AG10803 (cell line): Measurements from ENCODE around the gene LRRC23.

Experiments
- DNase-seq: peaks from one replicate; pipeline ENCODE4 v3.0.0; 2010; ENCODE audit warnings: low read depth
- H3K4me3 ChIP-seq: 2 replicates; pipeline ENCODE4 v1.5.1; 2011; ENCODE audit warnings: mild to moderate bottlenecking, low read length, control low read depth
- TF ChIP-seq, protein P1 (sequence below): conservative IDR thresholded peaks from 2 replicates; pipeline ENCODE4 v1.5.1; 2011; ENCODE audit warnings: mild to moderate bottlenecking, low read length, control low read depth, inconsistent platforms

LRRC23 gene

DNA sequence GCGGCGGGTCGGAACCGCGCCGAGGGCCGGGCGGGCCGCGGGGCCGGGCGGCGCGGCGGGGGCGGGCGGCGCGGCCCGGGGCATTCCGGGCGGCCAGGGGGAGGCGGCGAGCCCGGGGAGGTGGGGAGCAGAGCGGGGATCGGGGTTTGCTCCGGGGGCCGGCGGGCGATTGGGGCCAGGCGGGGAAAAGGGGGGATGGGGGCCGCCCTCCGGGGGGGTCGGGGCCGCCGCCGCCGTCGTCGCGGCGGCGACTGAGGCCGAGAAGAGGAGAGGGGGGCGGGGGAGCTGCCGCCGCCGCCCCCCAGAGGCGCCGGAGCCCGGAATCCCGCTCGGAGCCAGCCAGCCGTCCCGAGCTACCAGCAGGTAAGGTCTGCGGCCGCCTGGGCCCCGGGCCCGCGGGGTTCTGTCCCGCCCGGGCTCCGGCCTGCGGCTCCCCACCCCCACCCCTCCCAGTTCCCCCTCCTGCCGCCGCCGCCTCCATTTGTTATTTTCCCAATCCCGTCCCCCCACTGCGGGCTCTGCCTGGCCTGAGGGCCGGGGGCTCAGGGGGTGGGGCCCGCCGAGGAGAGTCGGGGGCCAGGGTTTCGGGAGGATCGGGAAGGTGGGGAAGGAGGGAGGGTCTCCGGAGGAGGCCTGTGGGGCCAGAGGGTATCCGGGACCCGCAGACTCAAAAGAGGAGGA is 23.5 kb downstream of the LRRC23 start:
- peak overlapping the region; percentile 85 for H3K4me3 ChIP-seq
- TF ChIP-seq, protein P1, sequence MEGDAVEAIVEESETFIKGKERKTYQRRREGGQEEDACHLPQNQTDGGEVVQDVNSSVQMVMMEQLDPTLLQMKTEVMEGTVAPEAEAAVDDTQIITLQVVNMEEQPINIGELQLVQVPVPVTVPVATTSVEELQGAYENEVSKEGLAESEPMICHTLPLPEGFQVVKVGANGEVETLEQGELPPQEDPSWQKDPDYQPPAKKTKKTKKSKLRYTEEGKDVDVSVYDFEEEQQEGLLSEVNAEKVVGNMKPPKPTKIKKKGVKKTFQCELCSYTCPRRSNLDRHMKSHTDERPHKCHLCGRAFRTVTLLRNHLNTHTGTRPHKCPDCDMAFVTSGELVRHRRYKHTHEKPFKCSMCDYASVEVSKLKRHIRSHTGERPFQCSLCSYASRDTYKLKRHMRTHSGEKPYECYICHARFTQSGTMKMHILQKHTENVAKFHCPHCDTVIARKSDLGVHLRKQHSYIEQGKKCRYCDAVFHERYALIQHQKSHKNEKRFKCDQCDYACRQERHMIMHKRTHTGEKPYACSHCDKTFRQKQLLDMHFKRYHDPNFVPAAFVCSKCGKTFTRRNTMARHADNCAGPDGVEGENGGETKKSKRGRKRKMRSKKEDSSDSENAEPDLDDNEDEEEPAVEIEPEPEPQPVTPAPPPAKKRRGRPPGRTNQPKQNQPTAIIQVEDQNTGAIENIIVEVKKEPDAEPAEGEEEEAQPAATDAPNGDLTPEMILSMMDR = no peak
- no peak for DNase-seq

DNA sequence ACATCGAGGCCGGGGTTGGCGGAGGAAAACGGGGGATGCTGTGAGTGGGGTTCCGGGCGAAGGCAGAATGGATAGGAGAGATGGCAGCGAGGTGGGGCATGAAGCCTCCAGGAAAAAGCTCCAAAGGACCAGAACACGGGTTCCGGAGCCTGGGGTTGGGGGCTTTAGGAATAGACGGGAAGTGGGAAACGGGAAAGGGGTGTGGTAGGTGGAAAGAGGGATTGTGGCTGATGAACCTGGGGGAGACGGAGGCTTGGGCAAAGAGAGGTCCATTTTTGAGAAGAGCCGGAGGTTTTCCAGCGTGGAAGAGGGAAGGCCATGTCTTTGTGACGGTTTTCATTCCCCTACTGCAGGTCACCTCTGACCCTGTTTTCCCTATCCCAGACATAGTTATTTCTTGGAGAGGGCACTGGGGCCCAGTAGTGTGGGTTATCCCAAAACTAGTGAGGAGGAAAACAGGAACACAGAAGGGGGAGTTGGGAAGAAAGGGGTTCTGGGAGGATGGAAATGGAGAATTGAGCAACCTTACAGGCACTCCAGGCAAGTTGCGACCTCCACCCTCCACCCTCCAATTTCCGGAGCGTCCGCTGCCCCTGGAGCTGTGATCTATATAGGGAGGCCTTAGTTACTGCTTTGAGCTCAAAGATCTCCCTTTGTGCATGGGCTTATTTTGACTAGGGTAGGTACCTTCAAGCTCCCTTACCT is 24.2 kb downstream of the LRRC23 start:
- DNase-seq = no peak
- peak overlapping the region; percentile 85 for H3K4me3 ChIP-seq
- TF ChIP-seq, protein P1 = no peak

DNA sequence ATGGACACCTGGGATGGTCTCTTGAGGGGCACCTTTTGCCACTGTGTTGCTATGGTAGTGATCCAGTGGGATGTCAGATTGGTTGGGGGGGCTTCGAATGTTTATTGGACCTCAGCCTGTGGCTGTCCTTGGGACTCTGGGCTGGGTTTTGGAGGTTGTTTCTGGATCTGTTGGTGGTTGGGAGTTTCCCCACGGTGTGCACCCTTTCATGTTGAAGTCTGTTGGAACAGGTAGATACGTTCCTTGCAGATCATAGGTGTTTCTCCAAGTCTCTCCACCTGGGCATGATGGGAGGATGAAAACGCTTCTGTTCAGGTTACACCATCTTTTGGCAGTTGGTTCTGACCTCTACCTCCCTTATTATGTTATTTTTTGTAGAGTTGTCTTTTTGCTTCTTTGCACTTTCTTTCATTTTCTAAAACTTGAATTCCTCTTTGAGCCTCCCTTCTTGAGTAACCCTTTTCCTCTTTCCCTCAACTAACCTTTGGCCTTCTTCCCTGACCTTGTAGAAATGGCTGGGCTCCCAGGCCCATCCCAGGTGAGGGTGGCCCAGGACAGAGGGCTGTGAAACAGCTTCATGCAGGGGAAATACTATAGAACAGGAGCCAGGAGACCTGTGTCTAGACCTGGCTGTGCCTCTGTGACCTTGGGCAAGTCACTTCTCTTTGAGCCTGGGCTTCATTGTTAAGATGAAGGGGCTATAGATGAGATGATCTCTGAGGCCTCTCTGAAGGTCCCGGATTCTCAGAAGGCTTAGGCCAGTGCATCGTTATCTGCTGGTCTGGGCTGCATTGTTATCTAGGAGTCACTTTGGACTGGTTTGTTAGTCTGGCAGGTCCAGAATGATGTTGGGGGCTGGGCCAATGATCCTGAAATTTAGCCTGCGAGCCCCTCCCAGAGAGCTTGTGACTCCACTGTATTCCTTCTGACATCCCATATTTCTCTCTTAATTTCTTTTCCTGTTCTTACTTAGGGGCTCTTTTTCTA is 25.1 kb downstream of the LRRC23 start:
- H3K4me3 ChIP-seq = peak overlapping the region; percentile 85
- DNase-seq = no peak
- TF ChIP-seq, protein P1 = no peak

DNA sequence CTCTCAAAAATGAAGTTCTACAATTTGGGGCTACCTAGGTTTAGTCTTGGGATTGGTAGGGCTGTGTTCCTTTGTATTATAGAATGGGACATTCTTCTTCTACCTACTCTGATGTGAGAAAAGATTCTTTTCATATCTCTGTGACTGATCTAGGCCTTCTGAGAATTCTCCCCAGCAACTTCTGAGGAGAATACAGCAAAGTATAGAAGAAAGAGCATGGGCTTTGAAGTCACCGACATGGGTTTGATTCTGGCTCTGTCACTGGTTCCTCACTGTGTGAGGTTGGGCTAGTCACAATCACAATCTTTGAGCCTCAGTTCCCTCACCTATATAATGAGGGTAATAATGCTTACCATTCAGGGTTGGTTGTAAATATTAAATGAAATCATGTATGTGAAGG is 28.1 kb downstream of the LRRC23 start:
- TF ChIP-seq, protein P1 = no peak
- DNase-seq = no peak
- H3K4me3 ChIP-seq = no peak overlapping the region

DNA sequence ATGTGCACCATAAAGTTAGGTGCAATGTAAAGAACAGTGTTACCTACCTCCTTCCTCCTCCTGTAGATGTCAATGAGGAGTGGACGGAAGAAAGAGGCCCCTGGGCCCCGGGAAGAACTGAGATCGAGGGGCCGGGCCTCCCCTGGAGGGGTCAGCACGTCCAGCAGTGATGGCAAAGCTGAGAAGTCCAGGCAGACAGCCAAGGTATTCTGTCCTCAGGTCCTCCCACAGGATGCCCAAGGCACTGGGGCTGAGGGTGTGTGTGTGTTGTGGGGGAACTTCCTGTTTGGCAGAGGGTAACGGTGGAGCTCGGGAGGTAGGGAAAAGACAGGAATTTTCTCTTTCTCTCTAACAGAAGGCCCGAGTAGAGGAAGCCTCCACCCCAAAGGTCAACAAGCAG is 29.5 kb downstream of the LRRC23 start:
- no peak for DNase-seq
- no peak overlapping the region for H3K4me3 ChIP-seq
- TF ChIP-seq, protein P1 = no peak

DNA sequence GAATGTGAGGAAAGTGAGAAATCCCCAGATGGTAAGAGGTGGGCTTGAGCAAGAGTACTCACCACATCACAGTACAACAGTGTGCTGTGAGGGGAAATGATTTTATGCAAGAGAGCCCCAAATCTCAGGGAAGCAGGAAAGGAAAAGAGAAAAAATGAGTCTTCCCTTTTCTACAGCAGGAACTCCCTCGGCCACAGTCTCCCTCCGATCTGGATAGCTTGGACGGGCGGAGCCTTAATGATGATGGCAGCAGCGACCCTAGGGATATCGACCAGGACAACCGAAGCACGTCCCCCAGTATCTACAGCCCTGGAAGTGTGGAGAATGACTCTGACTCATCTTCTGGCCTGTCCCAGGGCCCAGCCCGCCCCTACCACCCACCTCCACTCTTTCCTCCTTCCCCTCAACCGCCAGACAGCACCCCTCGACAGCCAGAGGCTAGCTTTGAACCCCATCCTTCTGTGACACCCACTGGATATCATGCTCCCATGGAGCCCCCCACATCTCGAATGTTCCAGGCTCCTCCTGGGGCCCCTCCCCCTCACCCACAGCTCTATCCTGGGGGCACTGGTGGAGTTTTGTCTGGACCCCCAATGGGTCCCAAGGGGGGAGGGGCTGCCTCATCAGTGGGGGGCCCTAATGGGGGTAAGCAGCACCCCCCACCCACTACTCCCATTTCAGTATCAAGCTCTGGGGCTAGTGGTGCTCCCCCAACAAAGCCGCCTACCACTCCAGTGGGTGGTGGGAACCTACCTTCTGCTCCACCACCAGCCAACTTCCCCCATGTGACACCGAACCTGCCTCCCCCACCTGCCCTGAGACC is 31.0 kb downstream of the LRRC23 start:
- DNase-seq = no peak
- TF ChIP-seq, protein P1 = no peak
- H3K4me3 ChIP-seq = no peak overlapping the region
